Lung (tissue), 12 donors: ENCODE data around the gene PRR5L. TPM values are rescaled to one million over a fixed set of nuclear protein-coding genes. Genes with fewer than 3 reads are reported as not detected.

ENCODE experiments used
- ATAC-seq: fragments of 200-7000 bp; cut with Tn5 transposase; one replicate; pipeline ENCODE4 v1.9.1; 2020; ENCODE audit warnings: moderate number of reproducible peaks; ENCODE audit not compliant: insufficient read depth, low FRiP score
- DNase-seq, 3 donors: peaks; one replicate each; pipeline ENCODE4 v3.0.0-alpha.2; 2013 to 2017
- H3K27ac ChIP-seq, 2 donors: one replicate each; pipeline ENCODE4 v1.5.1; 2013; ENCODE audit warnings: mild to moderate bottlenecking in 2 of 2, moderate library complexity in 2 of 2, control low read depth in 1 of 2, inconsistent platforms in 1 of 2, low read depth in 1 of 2, low read length in 1 of 2
- H3K27me3 ChIP-seq, 3 donors: one replicate each; pipeline ENCODE4 v1.5.1; 2013; ENCODE audit warnings: low read length in 2 of 3; ENCODE audit not compliant: control insufficient read depth in 3 of 3, insufficient read depth in 3 of 3
- H3K36me3 ChIP-seq, 4 donors: one replicate each; pipeline ENCODE4 v1.5.1; 2013; ENCODE audit warnings: low read length in 4 of 4, mild to moderate bottlenecking in 1 of 4, moderate library complexity in 1 of 4; ENCODE audit not compliant: control insufficient read depth in 4 of 4, insufficient read depth in 4 of 4
- H3K4me1 ChIP-seq, 5 donors: one replicate each; pipeline ENCODE4 v1.5.1; 2013; ENCODE audit warnings: low read length in 5 of 5, mild to moderate bottlenecking in 2 of 5, moderate library complexity in 1 of 5; ENCODE audit not compliant: control insufficient read depth in 5 of 5, insufficient read depth in 5 of 5
- H3K4me3 ChIP-seq: one replicate; pipeline ENCODE4 v1.5.1; 2013; ENCODE audit warnings: mild to moderate bottlenecking, control low read depth, moderate library complexity
- H3K9ac ChIP-seq, 2 donors: one replicate each; pipeline ENCODE4 v1.5.1; 2013; ENCODE audit warnings: low read length in 2 of 2, control low read depth in 1 of 2; ENCODE audit not compliant: insufficient read depth in 1 of 2
- H3K9me3 ChIP-seq, 4 donors: one replicate each; pipeline ENCODE4 v1.5.1; 2013; ENCODE audit warnings: low read length in 3 of 4, mild to moderate bottlenecking in 1 of 4, moderate library complexity in 1 of 4; ENCODE audit not compliant: control insufficient read depth in 4 of 4, insufficient read depth in 3 of 4
- CTCF ChIP-seq: IDR thresholded peaks from 2 replicates; pipeline ENCODE4 v1.5.1; 2012; ENCODE audit warnings: mild to moderate bottlenecking; ENCODE audit errors: control extremely low read depth, extremely low read depth
- WGBS, 2 donors: extraction: QIAGEN DNeasy Blood & Tissue Kit; methylation state at CpG; one replicate each; pipeline ENCODE4 v1.1.7; 2013; 5-methylcytosine and 5-hydroxymethylcytosine counted together
- polyA plus RNA-seq, 2 donors: library from polyadenylated mRNA; stranded (reverse); fragments of 200-250 nt; gene quantifications; one replicate each; pipeline ENCODE4 v1.2.1, GENCODE V29; 2013
- total RNA-seq, 2 donors: library from RNA; depleted of rRNA in 1 of 2; stranded (reverse); fragments of >200 nt in 1 of 2; gene quantifications; one replicate each; pipeline ENCODE4 v1.2.1, GENCODE V29; 2014 to 2021
- donor health status: control.
- donor health status: control.
- donor health status: Bipolar disorder and iron deficiency.
- donor health status: healthy.
- donor health status: DM: yes; HTN: yes; CAD: no.

Gene PRR5L
- total and polyA plus RNA-seq, 4 donors, result 6.3 to 27.5 (median 9.0) TPM

GRCh38 chr11:36249246-36249645 lies 46.8 kb upstream of the PRR5L start:
- TF ChIP-seq CTCF, result no peak
- ATAC-seq (no peak), DNase-seq (no peak)
- no peaks in the 10 kb centered on the region for H3K36me3 ChIP-seq
- H3K4me1 ChIP-seq, result peaks cover 0 to 10% (median 0%) of the 10 kb centered on the region in 5 donors
- no peak overlapping the region for H3K27ac ChIP-seq
- no peak overlapping the region for H3K9ac ChIP-seq
- H3K27me3 ChIP-seq, result no peaks in the 10 kb centered on the region
- no peak overlapping the region for H3K4me3 ChIP-seq
- peaks cover 0 to 10% (median 2%) of the 10 kb centered on the region in 4 donors for H3K9me3 ChIP-seq
- 56 to 65% methylated on average over 2 of the region's 2 CpGs for WGBS, 2 donors

GRCh38 chr11:36251823-36252222 lies 44.3 kb upstream of the PRR5L start:
- H3K27me3 ChIP-seq, result no peaks in the 10 kb centered on the region
- WGBS, 2 donors, result 75 to 85% methylated on average over 2 of the region's 2 CpGs
- peaks cover 0 to 10% (median 4%) of the 10 kb centered on the region in 4 donors for H3K9me3 ChIP-seq
- peaks cover 0 to 2% (median 0%) of the 10 kb centered on the region in 4 donors for H3K36me3 ChIP-seq
- peaks cover 0 to 10% (median 0%) of the 10 kb centered on the region in 5 donors for H3K4me1 ChIP-seq
- ATAC-seq (no peak), DNase-seq (no peak)
- H3K4me3 ChIP-seq, result no peak overlapping the region
- TF ChIP-seq CTCF, result no peak
- no peak overlapping the region for H3K27ac ChIP-seq
- H3K9ac ChIP-seq, result no peak overlapping the region

- H3K36me3 ChIP-seq, result peaks cover 0 to 2% (median 0%) of the 10 kb centered on the region in 4 donors
- TF ChIP-seq CTCF, result no peak
- WGBS, 2 donors, result 56 to 68% methylated on average over 5 of the region's 5 CpGs
- no peak for ATAC-seq
- peaks cover 0 to 10% (median 0%) of the 10 kb centered on the region in 5 donors for H3K4me1 ChIP-seq
- H3K9me3 ChIP-seq, result peaks cover 0 to 10% (median 4%) of the 10 kb centered on the region in 4 donors
- H3K27me3 ChIP-seq, result no peaks in the 10 kb centered on the region
- H3K9ac ChIP-seq, result peak overlapping the region in 1 of 2 donors; percentile 27
- H3K27ac ChIP-seq, result no peak overlapping the region
- peak; percentile 72 to 77 (median 74) for DNase-seq
- H3K4me3 ChIP-seq, result no peak overlapping the region
Measured at GRCh38 chr11:36253238-36253637, 42.9 kb upstream of the PRR5L start.

- DNase-seq (no peak), ATAC-seq (no peak)
- peaks cover 0 to 14% (median 1%) of the 10 kb centered on the region in 5 donors for H3K4me1 ChIP-seq
- no peak overlapping the region for H3K4me3 ChIP-seq
- H3K27me3 ChIP-seq, result no peaks in the 10 kb centered on the region
- WGBS, 2 donors, result 86 to 94% methylated on average over 1 of the region's 1 CpG
- no peak overlapping the region for H3K27ac ChIP-seq
- peaks cover 0 to 2% (median 0%) of the 10 kb centered on the region in 4 donors for H3K36me3 ChIP-seq
- TF ChIP-seq CTCF, result no peak
- peaks cover 0 to 10% (median 4%) of the 10 kb centered on the region in 4 donors for H3K9me3 ChIP-seq
- no peak overlapping the region for H3K9ac ChIP-seq
Measured at GRCh38 chr11:36254713-36255112, 41.4 kb upstream of the PRR5L start.
